HEK293T (cell line): ENCODE results near the gene ERC2.
A peak's percentile ranks its signal among the peaks of the same experiment; 100 is the strongest.

Experiments used
- CTCF ChIA-PET: fragments of 350-600 bp; formaldehyde crosslinking; extraction: SDS; loops from one replicate; lab custom pipeline; 2021; ENCODE audit warnings: antibody characterized with exemption, inconsistent platforms; lab: Yijun Ruan, JAX
- POLR2A ChIA-PET: fragments of 350-600 bp; formaldehyde crosslinking; extraction: SDS; loops from one replicate; lab custom pipeline; 2020; ENCODE audit warnings: antibody characterized with exemption, inconsistent platforms; lab: Yijun Ruan, JAX
- DNase-seq: peaks from one replicate; pipeline ENCODE4 v3.0.0; 2012; ENCODE audit warnings: mixed read lengths; ENCODE audit errors: extremely low spot score
- ARNT ChIP-seq: fragments of 450-650 bp; IDR thresholded peaks from 2 replicates; pipeline ENCODE4 v1.6.1; 2017; ENCODE audit warnings: mild to moderate bottlenecking
- BHLHE40 ChIP-seq: fragments of 450-650 bp; IDR thresholded peaks from 2 replicates; pipeline ENCODE4 v1.6.1; 2016; ENCODE audit warnings: mild to moderate bottlenecking, moderate library complexity, borderline replicate concordance
- CTBP1 ChIP-seq: fragments of 450-650 bp; IDR thresholded peaks from 2 replicates; pipeline ENCODE4 v1.6.1; 2016; ENCODE audit warnings: borderline replicate concordance
- ELF4 ChIP-seq: fragments of 450-650 bp; IDR thresholded peaks from 2 replicates; pipeline ENCODE4 v1.6.1; 2017; ENCODE audit warnings: antibody characterized with exemption
- FOXA1 ChIP-seq: fragments of 450-650 bp; IDR thresholded peaks from 2 replicates; pipeline ENCODE4 v1.6.1; 2016; ENCODE audit warnings: mild to moderate bottlenecking
- FOXK2 ChIP-seq: fragments of 450-650 bp; IDR thresholded peaks from 2 replicates; pipeline ENCODE4 v1.6.1; 2016; ENCODE audit warnings: mild to moderate bottlenecking
- FOXM1 ChIP-seq: fragments of 450-650 bp; IDR thresholded peaks from 2 replicates; pipeline ENCODE4 v1.6.1; 2017; ENCODE audit warnings: mild to moderate bottlenecking, borderline replicate concordance
- HDGF ChIP-seq: fragments of 450-650 bp; IDR thresholded peaks from 2 replicates; pipeline ENCODE4 v1.6.1; 2017; ENCODE audit warnings: antibody characterized with exemption, borderline replicate concordance
- L3MBTL2 ChIP-seq: fragments of 450-650 bp; conservative IDR thresholded peaks from 2 replicates; pipeline ENCODE4 v1.6.1; 2016; ENCODE audit warnings: mild to moderate bottlenecking
- LEF1 ChIP-seq: fragments of 450-650 bp; IDR thresholded peaks from 2 replicates; pipeline ENCODE4 v1.6.1; 2017; ENCODE audit warnings: mild to moderate bottlenecking, borderline replicate concordance
- NFRKB ChIP-seq: fragments of 450-650 bp; IDR thresholded peaks from 2 replicates; pipeline ENCODE4 v1.6.1; 2016; ENCODE audit warnings: mild to moderate bottlenecking, moderate library complexity
- SP1 ChIP-seq: fragments of 450-650 bp; IDR thresholded peaks from 2 replicates; pipeline ENCODE4 v1.6.1; 2017
- TARDBP ChIP-seq: fragments of 450-650 bp; IDR thresholded peaks from 2 replicates; pipeline ENCODE4 v1.6.1; 2016
- TF ChIP-seq, protein P1 (sequence below): fragments of 450-650 bp; IDR thresholded peaks from 2 replicates; pipeline ENCODE4 v1.6.1; 2016

The ERC2 gene

DNA sequence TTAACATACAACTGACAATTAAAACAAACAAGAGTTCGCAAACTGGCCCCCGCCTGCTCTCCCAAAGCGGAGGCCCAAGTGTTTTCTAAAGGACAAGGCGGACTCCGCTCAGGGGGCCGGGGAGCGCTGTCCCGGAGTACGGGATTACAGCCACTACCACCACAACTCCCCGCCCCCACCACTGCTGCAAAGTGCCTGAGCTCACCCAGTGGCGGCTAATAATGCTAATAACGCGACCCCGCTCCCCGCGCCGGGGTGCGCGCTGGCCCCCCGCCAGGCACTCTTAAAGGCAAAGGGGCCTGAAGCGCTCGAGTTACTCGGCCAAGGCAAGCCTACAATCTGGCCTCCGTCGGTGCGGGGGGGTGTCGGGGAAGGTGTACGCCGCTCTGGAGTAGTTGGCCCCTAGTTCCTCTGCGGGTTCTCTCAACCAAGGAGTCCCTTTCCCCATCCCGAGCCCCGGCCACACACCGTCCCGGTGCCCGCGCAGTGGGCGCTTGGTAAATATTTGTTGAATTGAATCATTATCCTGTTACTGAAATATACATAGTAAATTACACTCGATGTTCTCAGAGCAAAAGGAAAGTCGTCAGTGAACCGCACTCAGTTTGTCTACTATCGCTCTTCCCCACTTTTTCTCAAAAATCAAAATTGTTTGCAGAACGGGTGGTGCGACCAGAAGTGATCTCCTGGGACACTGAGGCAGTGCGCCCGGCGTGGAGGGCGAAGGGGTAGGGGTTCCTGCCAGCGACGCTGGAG is 982.0 kb downstream of the ERC2 start:
- POLR2A ChIA-PET, result interaction anchor here (0.8 to 1.9 kb wide), 5 partner anchors 21 to 757 kb away, joined by 3 to 5 read pairs (median 3); no protein-coding TSS in a partner anchor
- TF ChIP-seq FOXA1 (no peak), TARDBP (no peak), FOXK2 (no peak), ARNT (no peak), NFRKB (no peak), CTBP1 (no peak), FOXM1 (peak; percentile 73), BHLHE40 (no peak), HDGF (no peak), SP1 (no peak), L3MBTL2 (0 out of 2 replicates have a peak, but pooled peaks have one; percentile 23)
- TF ChIP-seq, protein P1, sequence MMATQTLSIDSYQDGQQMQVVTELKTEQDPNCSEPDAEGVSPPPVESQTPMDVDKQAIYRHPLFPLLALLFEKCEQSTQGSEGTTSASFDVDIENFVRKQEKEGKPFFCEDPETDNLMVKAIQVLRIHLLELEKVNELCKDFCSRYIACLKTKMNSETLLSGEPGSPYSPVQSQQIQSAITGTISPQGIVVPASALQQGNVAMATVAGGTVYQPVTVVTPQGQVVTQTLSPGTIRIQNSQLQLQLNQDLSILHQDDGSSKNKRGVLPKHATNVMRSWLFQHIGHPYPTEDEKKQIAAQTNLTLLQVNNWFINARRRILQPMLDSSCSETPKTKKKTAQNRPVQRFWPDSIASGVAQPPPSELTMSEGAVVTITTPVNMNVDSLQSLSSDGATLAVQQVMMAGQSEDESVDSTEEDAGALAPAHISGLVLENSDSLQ, result no peak
- CTCF ChIA-PET, result interaction anchor here (0.6 to 0.8 kb wide), 2 partner anchors 261 to 278 kb away, joined by 4 read pairs; no protein-coding TSS in a partner anchor
- DNase-seq, result peak; percentile 41

DNA sequence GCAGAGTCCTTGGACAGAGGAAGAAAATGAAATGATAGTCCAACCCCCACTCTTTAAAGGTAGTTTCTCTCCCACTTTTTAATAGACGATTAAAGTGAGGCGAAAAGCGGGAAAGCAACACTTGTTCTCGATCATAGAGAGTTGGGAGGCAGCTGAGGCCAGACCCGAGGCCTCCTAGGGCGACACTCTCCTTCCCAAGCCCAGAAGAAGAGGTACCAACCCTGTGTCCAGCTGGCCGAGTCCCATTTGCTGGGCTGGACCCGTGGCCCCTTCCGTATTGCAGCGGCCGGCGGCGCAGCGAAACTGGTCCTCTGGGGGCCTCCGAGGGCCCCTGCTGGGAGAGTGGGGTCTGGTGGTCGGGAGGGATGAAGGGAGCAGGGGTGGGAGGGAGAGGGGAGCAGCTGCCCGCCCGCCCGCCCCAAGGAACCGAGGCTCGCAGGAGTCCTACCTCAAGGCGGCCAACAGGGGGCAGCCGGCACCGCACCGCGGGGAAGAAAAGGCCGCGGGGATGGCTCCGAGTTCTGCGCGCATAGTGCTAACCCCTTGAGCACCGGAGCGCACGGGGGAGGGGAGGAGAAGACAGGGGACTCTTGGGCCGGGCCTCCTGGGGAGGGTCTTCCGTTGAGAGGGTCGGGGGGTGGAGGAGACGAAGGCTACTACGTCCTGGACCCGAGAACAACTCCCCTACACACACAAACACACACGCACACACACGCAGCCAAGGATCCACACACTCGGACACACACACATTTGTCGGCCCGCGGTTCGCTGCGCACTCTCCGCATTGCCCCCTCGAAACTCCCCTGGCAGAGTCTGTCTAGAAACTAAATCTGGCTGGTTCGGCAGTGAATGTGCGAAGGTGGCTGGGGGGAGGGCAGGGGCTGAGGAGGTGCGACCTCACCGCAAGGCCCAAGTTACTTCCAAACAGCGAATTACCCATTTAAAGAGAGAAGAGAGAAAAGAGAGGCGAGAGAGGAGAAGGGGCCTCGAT is 983.2 kb downstream of the ERC2 start:
- POLR2A ChIA-PET, result no interaction called here
- no peak for TF ChIP-seq LEF1
- TF ChIP-seq L3MBTL2, result peak; percentile 53
- CTCF ChIA-PET, result interaction anchor here (0.8 to 1.1 kb wide), 2 partner anchors 237 to 276 kb away, joined by 4 to 5 read pairs; no protein-coding TSS in a partner anchor
- DNase-seq, result peak; percentile 85

- POLR2A ChIA-PET, result no interaction called here
- CTCF ChIA-PET, result interaction anchor here (1.1 kb wide), 1 partner anchor 238 kb away, joined by 5 read pairs; no protein-coding TSS in a partner anchor
- no peak for DNase-seq
- TF ChIP-seq FOXA1, result no peak
Observed at GRCh38 chr3:55484191-55484689, 984.0 kb downstream of the ERC2 start.

DNA sequence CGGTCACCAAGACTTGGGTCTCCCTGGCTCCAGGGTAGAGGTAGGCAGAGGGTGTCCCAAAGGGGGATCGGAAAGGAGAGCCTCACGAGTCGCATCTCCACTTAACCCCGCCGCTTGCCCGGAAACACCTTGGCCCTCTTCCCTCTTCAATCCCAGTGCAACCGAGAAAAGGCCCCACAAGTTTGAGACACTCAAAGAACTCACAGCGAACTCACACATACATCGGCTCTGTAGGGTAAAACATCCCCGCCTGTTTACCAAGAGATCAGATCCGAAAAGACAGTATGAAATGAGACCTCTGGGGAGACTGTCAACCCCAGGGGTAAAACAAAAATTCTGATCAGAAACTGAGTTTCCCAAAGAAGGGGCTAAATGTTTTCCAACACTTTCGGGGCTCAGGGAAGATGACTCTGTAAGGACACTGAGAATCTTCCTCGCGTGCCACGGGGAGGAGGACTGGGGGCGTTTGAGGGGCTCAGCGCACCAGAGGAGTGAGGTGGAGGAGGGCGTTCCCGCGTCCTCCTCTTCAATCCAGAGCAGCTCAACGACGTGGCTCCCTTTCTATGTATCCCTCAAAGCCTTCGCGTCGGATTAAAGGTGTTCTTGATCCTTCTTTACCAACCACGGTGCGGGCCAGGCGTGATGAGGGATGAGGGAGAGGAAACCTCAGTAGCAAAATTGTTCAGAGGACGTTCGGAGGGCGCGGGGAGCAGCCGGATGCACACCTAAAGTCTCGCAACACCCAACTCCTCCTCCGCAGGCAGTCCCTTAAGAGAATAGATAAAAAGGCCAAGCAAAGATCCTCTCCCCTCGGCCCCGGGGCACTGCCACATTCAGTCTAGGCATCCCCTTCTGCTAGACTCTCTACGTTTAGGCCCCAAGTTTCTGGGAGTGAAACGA is 984.8 kb downstream of the ERC2 start:
- DNase-seq, result no peak
- CTCF ChIA-PET, result interaction anchor here (1.1 kb wide), 1 partner anchor 239 kb away, joined by 5 read pairs; no protein-coding TSS in a partner anchor
- POLR2A ChIA-PET, result no interaction called here
- TF ChIP-seq FOXK2 (no peak), LEF1 (no peak), FOXA1 (no peak)

GRCh38 chr3:55482496-55483195 is 985.6 kb downstream of the ERC2 start:
- ChIA-PET CTCF (no interaction called here), POLR2A (no interaction called here)
- TF ChIP-seq CTBP1, result no peak
- no peak for TF ChIP-seq LEF1
- no peak for TF ChIP-seq L3MBTL2
- TF ChIP-seq FOXM1, result no peak
- no peak for TF ChIP-seq ELF4
- TF ChIP-seq SP1, result no peak
- TF ChIP-seq TARDBP, result no peak
- TF ChIP-seq NFRKB, result no peak
- no peak for TF ChIP-seq BHLHE40
- no peak for TF ChIP-seq ARNT
- no peak for DNase-seq

- TF ChIP-seq ARNT (no peak), NFRKB (no peak)
- no peak for DNase-seq
- ChIA-PET CTCF (no interaction called here), POLR2A (no interaction called here)
Observed at GRCh38 chr3:55481744-55482495, 986.3 kb downstream of the ERC2 start.
